Amniotic stem cell (primary cell): ENCODE measurements around the gene SLAIN1.

Source experiments
- DNase-seq: peaks from one replicate; lab custom pipeline; 2025; lab: John Stamatoyannopoulos, UW

The SLAIN1 gene

GRCh38 chr13:77714119-77714755, 16.8 kb downstream of the SLAIN1 start:
- no peak for DNase-seq

- DNase-seq = no peak
Observed at GRCh38 chr13:77715233-77715891, 17.9 kb downstream of the SLAIN1 start.

- no peak for DNase-seq
Observed at GRCh38 chr13:77716692-77717091, 19.2 kb downstream of the SLAIN1 start.

- DNase-seq = no peak
Observed at GRCh38 chr13:77717508-77717907, 20.0 kb downstream of the SLAIN1 start.

GRCh38 chr13:77719128-77719527, 21.6 kb downstream of the SLAIN1 start:
- DNase-seq = no peak

GRCh38 chr13:77720988-77721387, 23.5 kb downstream of the SLAIN1 start:
- DNase-seq = no peak

GRCh38 chr13:77724092-77724491, 26.6 kb downstream of the SLAIN1 start:
- DNase-seq = no peak

GRCh38 chr13:77725071-77725470, 27.6 kb downstream of the SLAIN1 start:
- no peak for DNase-seq

GRCh38 chr13:77728265-77729125, 31.0 kb downstream of the SLAIN1 start:
- no peak for DNase-seq

- DNase-seq = no peak
Observed at GRCh38 chr13:77729502-77730221, 32.2 kb downstream of the SLAIN1 start.

- no peak for DNase-seq
Observed at GRCh38 chr13:77730572-77730971, 33.1 kb downstream of the SLAIN1 start.

- DNase-seq = no peak
Observed at GRCh38 chr13:77732287-77732686, 34.8 kb downstream of the SLAIN1 start.

- DNase-seq = no peak
Observed at GRCh38 chr13:77733674-77734073, 36.2 kb downstream of the SLAIN1 start.

GRCh38 chr13:77737583-77738200, 40.2 kb downstream of the SLAIN1 start:
- DNase-seq = no peak

GRCh38 chr13:77740097-77740735, 42.7 kb downstream of the SLAIN1 start:
- DNase-seq = no peak

GRCh38 chr13:77740931-77741596, 43.6 kb downstream of the SLAIN1 start:
- no peak for DNase-seq

GRCh38 chr13:77741597-77741972, 44.1 kb downstream of the SLAIN1 start:
- DNase-seq = no peak

- no peak for DNase-seq
Observed at GRCh38 chr13:77742801-77743200, 45.3 kb downstream of the SLAIN1 start.

GRCh38 chr13:77745784-77746183, 48.3 kb downstream of the SLAIN1 start:
- no peak for DNase-seq

- DNase-seq = no peak
Observed at GRCh38 chr13:77749344-77749880, 51.9 kb downstream of the SLAIN1 start.
